SU-DHL-6 (cell line): ENCODE results near the gene ZNF768.
A peak's percentile ranks its signal among the peaks of the same experiment; 100 is the strongest.

Source experiments
- H2AFZ ChIP-seq: fragments of 200-600 bp; sonication (generic); 2 replicates; pipeline ENCODE4 v1.6.1; 2014; ENCODE audit warnings: low read depth, mild to moderate bottlenecking, moderate library complexity, mixed read lengths, antibody characterized with exemption, low read length; ENCODE audit not compliant: severe bottlenecking
- H3F3A ChIP-seq: fragments of 200-600 bp; shearing (Covaris generic); 2 replicates; pipeline ENCODE4 v1.6.0; 2016; ENCODE audit warnings: antibody characterized with exemption, mild to moderate bottlenecking; ENCODE audit not compliant: insufficient read depth
- H3K27ac ChIP-seq: fragments of 200-600 bp; sonication (generic); 2 replicates; pipeline ENCODE4 v1.5.1; 2016; ENCODE audit warnings: low read depth, mild to moderate bottlenecking, low read length, moderate library complexity, mixed read lengths
- H3K27me3 ChIP-seq: fragments of 200-600 bp; sonication (generic), shearing (Covaris generic); 2 replicates; pipeline ENCODE4 v1.6.0; 2014; ENCODE audit warnings: mild to moderate bottlenecking, low read length
- H3K36me3 ChIP-seq: fragments of 200-600 bp; sonication (generic); 2 replicates; pipeline ENCODE4 v1.6.1; 2014; ENCODE audit warnings: mild to moderate bottlenecking, low read length, mixed read lengths
- H3K4me2 ChIP-seq: fragments of 300-600, 200-600 bp; shearing (Covaris generic), sonication (generic); 2 replicates; pipeline ENCODE4 v1.6.0; 2014; ENCODE audit warnings: low read length, low read depth, mild to moderate bottlenecking; ENCODE audit not compliant: poor library complexity, severe bottlenecking
- H3K4me3 ChIP-seq: fragments of 200-600 bp; sonication (generic); 2 replicates; pipeline ENCODE4 v1.5.1; 2014; ENCODE audit warnings: antibody characterized with exemption, low read length, mild to moderate bottlenecking, mixed read lengths; ENCODE audit not compliant: insufficient read depth, poor library complexity, severe bottlenecking
- H3K79me2 ChIP-seq: fragments of 200-600 bp; sonication (generic); 2 replicates; pipeline ENCODE4 v1.6.1; 2014; ENCODE audit warnings: mild to moderate bottlenecking, low read length, moderate library complexity; ENCODE audit not compliant: insufficient read depth
- H3K9ac ChIP-seq: fragments of 200-600 bp; sonication (generic); 2 replicates; pipeline ENCODE4 v1.7.0; 2014; ENCODE audit warnings: mild to moderate bottlenecking, low read length
- H3K9me2 ChIP-seq: fragments of 200-600 bp; sonication (generic); replicated peaks from 2 replicates; pipeline ENCODE4 v1.6.1; 2014; ENCODE audit warnings: low read length; ENCODE audit not compliant: insufficient read depth
- H3K9me3 ChIP-seq: fragments of 200-600 bp; sonication (generic); 2 replicates; pipeline ENCODE4 v1.6.1; 2014; ENCODE audit warnings: low read length, mixed read lengths; ENCODE audit not compliant: insufficient read depth
- H4K20me1 ChIP-seq: fragments of 200-600 bp; sonication (generic); 2 replicates; pipeline ENCODE4 v1.6.1; 2014; ENCODE audit warnings: low read depth, mild to moderate bottlenecking, antibody characterized with exemption, low read length, moderate library complexity, mixed read lengths
- CTCF ChIP-seq: fragments of 200-600 bp; sonication (generic); IDR thresholded peaks from one replicate; pipeline ENCODE4 v1.5.1; 2017; ENCODE audit warnings: antibody characterized with exemption, mild to moderate bottlenecking, low read length, moderate library complexity; ENCODE audit not compliant: insufficient read depth, poor library complexity, severe bottlenecking
- EZH2phosphoT487 ChIP-seq: fragments of 200-600 bp; sonication (generic), shearing (Covaris generic); conservative IDR thresholded peaks from 2 replicates; pipeline ENCODE4 v1.6.1; 2018; ENCODE audit warnings: mild to moderate bottlenecking, antibody characterized with exemption, low read length, moderate library complexity, mixed read lengths

The ZNF768 gene

GRCh38 chr16:30533146-30533522 is 6.8 kb upstream of the ZNF768 start:
- Histone ChIP-seq H3K27ac (no peak overlapping the region), H3K36me3 (no peaks in the 10 kb centered on the region), H3K4me3 (no peak overlapping the region), H4K20me1 (no peaks in the 10 kb centered on the region), H3K79me2 (peaks cover 4% of the 10 kb centered on the region; the same call in 1 of the 2 replicates), H3K9me2 (no peaks in the 10 kb centered on the region), H3K9me3 (no peaks in the 10 kb centered on the region), H3K9ac (no peak overlapping the region), H3K27me3 (no peaks in the 10 kb centered on the region), H3F3A (peaks cover 16% of the 10 kb centered on the region), H3K4me2 (peak overlapping the region; percentile 95), H2AFZ (no peak overlapping the region)
- TF ChIP-seq CTCF (no peak), EZH2phosphoT487 (no peak)

- no peak overlapping the region for H3K4me3 ChIP-seq
- H3K4me2 ChIP-seq, result no peak overlapping the region
- no peaks in the 10 kb centered on the region for H3K9me2 ChIP-seq
- no peak overlapping the region for H3K9ac ChIP-seq
- H4K20me1 ChIP-seq, result no peaks in the 10 kb centered on the region
- H3F3A ChIP-seq, result peaks cover 21% of the 10 kb centered on the region
- no peaks in the 10 kb centered on the region for H3K36me3 ChIP-seq
- no peaks in the 10 kb centered on the region for H3K9me3 ChIP-seq
- H2AFZ ChIP-seq, result no peak overlapping the region
- TF ChIP-seq CTCF, result no peak
- TF ChIP-seq EZH2phosphoT487, result no peak
- H3K27ac ChIP-seq, result no peak overlapping the region
- H3K27me3 ChIP-seq, result no peaks in the 10 kb centered on the region
- peaks cover 4% of the 10 kb centered on the region; the same call in 1 of the 2 replicates for H3K79me2 ChIP-seq
Observed at GRCh38 chr16:30532285-30533145, 6.1 kb upstream of the ZNF768 start.

DNA sequence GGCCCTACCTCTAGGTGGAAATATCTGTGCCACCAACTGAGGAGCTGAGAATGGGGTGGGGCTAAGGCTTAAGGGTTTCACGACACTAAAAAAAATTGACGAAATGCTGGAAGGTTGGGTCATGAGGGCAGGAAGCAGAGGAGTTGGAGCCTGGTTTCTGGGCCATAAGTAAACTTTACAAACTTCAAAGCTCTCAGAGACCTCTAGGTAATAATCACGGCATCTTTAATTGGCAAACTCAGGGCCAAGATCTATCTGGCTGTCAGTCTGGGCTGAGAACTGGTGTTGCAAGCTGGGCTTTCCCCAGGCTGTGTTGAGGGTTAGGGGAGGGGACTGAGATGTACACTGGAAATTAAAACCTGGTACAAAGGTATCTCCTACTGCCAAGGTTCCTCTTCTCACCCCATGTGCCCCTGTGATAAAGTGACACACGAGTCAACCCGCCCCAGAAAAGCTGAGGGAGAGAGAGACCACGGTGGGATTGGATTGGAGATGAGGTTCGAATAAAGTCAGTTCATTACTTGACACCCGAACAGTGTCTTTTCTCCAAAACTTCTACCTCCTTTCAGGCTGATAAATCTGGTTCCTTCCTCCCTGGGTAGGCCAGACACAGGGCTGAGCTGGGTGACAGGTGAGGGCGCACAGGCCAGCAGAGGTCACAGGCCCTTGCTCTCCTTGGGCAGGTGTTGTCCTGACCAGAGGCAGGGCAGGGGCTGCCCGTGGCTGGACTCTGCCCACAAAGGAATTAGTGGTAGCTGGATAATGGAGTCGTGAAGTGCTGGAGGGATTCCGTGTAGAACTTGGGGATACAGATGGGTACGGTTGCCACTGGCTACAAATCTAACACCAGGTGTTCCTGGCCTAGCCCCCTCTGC is 4.0 kb upstream of the ZNF768 start:
- Histone ChIP-seq H2AFZ (no peak overlapping the region), H3K4me3 (no peak overlapping the region), H3K9ac (no peak overlapping the region), H3K4me2 (no peak overlapping the region), H3K79me2 (peaks cover 4% of the 10 kb centered on the region; the same call in 1 of the 2 replicates), H3K9me2 (no peaks in the 10 kb centered on the region), H4K20me1 (no peaks in the 10 kb centered on the region), H3K9me3 (no peaks in the 10 kb centered on the region), H3K27ac (no peak overlapping the region), H3F3A (peaks cover 20% of the 10 kb centered on the region), H3K27me3 (no peaks in the 10 kb centered on the region), H3K36me3 (no peaks in the 10 kb centered on the region)
- TF ChIP-seq EZH2phosphoT487 (no peak), CTCF (no peak)
